Common myeloid progenitor, CD34-positive (primary cell): ENCODE data around the gene OR9A2.

Experiments used
- CTCF ChIA-PET: fragments of 350-600 bp; sonication (Branson Sonifier 250); formaldehyde crosslinking; loops from one replicate; lab custom pipeline; 2021; ENCODE audit warnings: antibody characterized with exemption; lab: Charles Lee
- POLR2A ChIA-PET: fragments of 350-600 bp; sonication (Branson Sonifier 250); formaldehyde crosslinking; loops from one replicate; lab custom pipeline; 2021; ENCODE audit warnings: antibody characterized with exemption; lab: Charles Lee
- DNase-seq, 3 donors: peaks; one replicate each; pipeline versions ENCODE4 v3.0.0 to v3.0.0-alpha.2; 2013
- H3K27ac ChIP-seq, 2 experiments: 1 replicate in 1 of 2; 2 replicates in 1 of 2; pipeline ENCODE4 v1.7.0; 2013; ENCODE audit warnings: inconsistent platforms in 2 of 2, low read length in 2 of 2, mild to moderate bottlenecking in 2 of 2, low read depth in 1 of 2, moderate library complexity in 1 of 2; ENCODE audit not compliant: severe bottlenecking in 2 of 2, insufficient read depth in 1 of 2, poor library complexity in 1 of 2
- H3K27me3 ChIP-seq, 5 experiments: replicated peaks in 2 of 5; 1 replicate in 3 of 5; 2 replicates in 2 of 5; pipeline versions ENCODE4 v1.6.1 to v1.7.0; 2013; ENCODE audit warnings: low read length in 4 of 5, mild to moderate bottlenecking in 2 of 5, moderate library complexity in 2 of 5, inconsistent platforms in 1 of 5; ENCODE audit not compliant: insufficient read depth in 5 of 5, control insufficient read depth in 4 of 5
- H3K36me3 ChIP-seq, 4 experiments: 1 replicate in 2 of 4; 2 replicates in 2 of 4; pipeline versions ENCODE4 v1.6.1 to v1.7.0; 2013; ENCODE audit warnings: low read length in 3 of 4, control low read depth in 1 of 4, mild to moderate bottlenecking in 1 of 4; ENCODE audit not compliant: control insufficient read depth in 4 of 4, insufficient read depth in 4 of 4
- H3K4me1 ChIP-seq, 4 experiments: 1 replicate in 3 of 4; 2 replicates in 1 of 4; pipeline versions ENCODE4 v1.6.1 to v1.7.1; 2013; ENCODE audit warnings: low read length in 3 of 4, mild to moderate bottlenecking in 3 of 4, control low read depth in 1 of 4, inconsistent platforms in 1 of 4, moderate library complexity in 1 of 4; ENCODE audit not compliant: control insufficient read depth in 4 of 4, insufficient read depth in 4 of 4; ENCODE audit errors: control extremely low read depth in 1 of 4
- H3K4me3 ChIP-seq, 7 experiments: 1 replicate in 4 of 7; 2 replicates in 3 of 7; pipeline versions ENCODE4 v1.5.1 to v1.7.0; 2013; ENCODE audit warnings: mild to moderate bottlenecking in 7 of 7, low read length in 6 of 7, moderate library complexity in 6 of 7, inconsistent platforms in 2 of 7, low read depth in 2 of 7, control low read depth in 1 of 7; ENCODE audit not compliant: insufficient read depth in 4 of 7, control insufficient read depth in 1 of 7; ENCODE audit errors: extremely low read depth in 1 of 7
- H3K9me3 ChIP-seq, 5 experiments: 1 replicate in 4 of 5; 2 replicates in 1 of 5; pipeline versions ENCODE4 v1.6.1 to v1.7.1; 2013; ENCODE audit warnings: low read length in 4 of 5, mild to moderate bottlenecking in 2 of 5, inconsistent platforms in 1 of 5, low read depth in 1 of 5, moderate library complexity in 1 of 5; ENCODE audit not compliant: control insufficient read depth in 4 of 5, insufficient read depth in 2 of 5; ENCODE audit errors: control extremely low read depth in 1 of 5
- WGBS: methylation state at CpG from one replicate; pipeline ENCODE4 v1.1.5; 2013; ENCODE audit not compliant: insufficient coverage; 5-methylcytosine and 5-hydroxymethylcytosine counted together

OR9A2 gene

GRCh38 chr7:143002898-143003297 is 24.0 kb downstream of the OR9A2 start:
- POLR2A ChIA-PET = interaction anchor here (0.6 kb wide), 1 partner anchor 222 kb away, joined by 3 read pairs; no protein-coding TSS in a partner anchor

DNA sequence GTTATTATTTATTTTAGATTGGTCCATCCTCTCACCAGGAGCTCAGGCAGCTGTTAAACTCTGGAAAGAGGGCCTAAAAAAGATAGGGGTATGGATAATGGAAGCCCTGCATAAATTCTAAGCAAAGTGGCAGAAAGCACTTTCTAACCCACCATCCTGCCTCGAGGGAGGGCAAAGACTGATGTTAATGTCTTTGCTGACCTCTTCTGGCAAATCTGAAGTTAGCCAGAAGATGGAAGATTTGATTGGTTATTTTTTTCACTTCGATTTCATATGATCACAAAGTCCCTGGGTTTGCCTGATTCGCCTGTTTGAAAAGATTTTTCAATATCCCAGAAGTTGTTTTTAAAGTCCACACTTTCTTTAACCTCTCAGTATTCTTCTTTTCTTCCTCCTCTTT is 24.8 kb downstream of the OR9A2 start:
- Histone ChIP-seq H3K9me3 (no peaks in the 10 kb centered on the region), H3K4me3 (no peak overlapping the region), H3K27me3 (no peaks in the 10 kb centered on the region), H3K4me1 (peaks cover 0 to 18% (median 3%) of the 10 kb centered on the region in 4 experiments), H3K36me3 (no peaks in the 10 kb centered on the region), H3K27ac (no peak overlapping the region)
- CTCF ChIA-PET = interaction anchor here (0.9 to 21.3 kb wide), 31 partner anchors 9 to 663 kb away, joined by 3 to 326 read pairs (median 4); partner anchors contain the start of genes EPHB6 and TAS2R40
- POLR2A ChIA-PET = no interaction called here
- peak; percentile 54 to 62 (median 58) for DNase-seq
- 44% methylated on average over 2 of the region's 3 CpGs for WGBS

More at GRCh38 chr7:143002898-143003297, 24.0 kb downstream of the OR9A2 start:
- CTCF ChIA-PET = interaction anchor here (0.6 to 21.3 kb wide), 32 partner anchors 8 to 706 kb away, joined by 3 to 326 read pairs (median 4); partner anchors contain the start of genes EPHB6, OR9A2 and TAS2R40
- no peak overlapping the region for H3K27ac ChIP-seq
- no peaks in the 10 kb centered on the region for H3K36me3 ChIP-seq
- no peaks in the 10 kb centered on the region for H3K9me3 ChIP-seq
- peak overlapping the region in 4 of 7 experiments; percentile 14 to 76 (median 52) for H3K4me3 ChIP-seq
- WGBS = 90% methylated on average over 5 of the region's 5 CpGs
- no peaks in the 10 kb centered on the region for H3K27me3 ChIP-seq
- no peak for DNase-seq
- H3K4me1 ChIP-seq = peaks cover 0 to 18% (median 3%) of the 10 kb centered on the region in 4 experiments

GRCh38 chr7:143000648-143001047 is 26.3 kb downstream of the OR9A2 start:
- Histone ChIP-seq H3K27me3 (no peaks in the 10 kb centered on the region), H3K9me3 (no peaks in the 10 kb centered on the region), H3K27ac (no peak overlapping the region), H3K4me3 (no peak overlapping the region), H3K4me1 (peaks cover 0 to 13% (median under 1%) of the 10 kb centered on the region in 4 experiments), H3K36me3 (no peaks in the 10 kb centered on the region)
- ChIA-PET CTCF (interaction anchor here (0.9 to 21.3 kb wide), 11 partner anchors 10 to 375 kb away, joined by 3 to 326 read pairs (median 4); partner anchors contain the start of gene TAS2R40), POLR2A (no interaction called here)
- no peak for DNase-seq
- no CpG with 5 or more reads among the region's 2 CpGs for WGBS

- ChIA-PET CTCF (interaction anchor here (0.7 to 8.6 kb wide), 7 partner anchors 10 to 215 kb away, joined by 3 to 59 read pairs (median 6); partner anchors contain the start of gene EPHB6), POLR2A (no interaction called here)
Measured at GRCh38 chr7:142999793-143000192, 27.1 kb downstream of the OR9A2 start.

GRCh38 chr7:142998966-142999365 is 28.0 kb downstream of the OR9A2 start:
- H3K36me3 ChIP-seq = no peaks in the 10 kb centered on the region
- H3K4me3 ChIP-seq = no peak overlapping the region
- no peaks in the 10 kb centered on the region for H3K9me3 ChIP-seq
- H3K27ac ChIP-seq = no peak overlapping the region
- no peak for DNase-seq
- 100% methylated on average over 3 of the region's 6 CpGs for WGBS
- no peaks in the 10 kb centered on the region for H3K27me3 ChIP-seq
- H3K4me1 ChIP-seq = peaks cover 0 to 9% (median under 1%) of the 10 kb centered on the region in 4 experiments
- CTCF ChIA-PET = interaction anchor here (0.7 to 8.6 kb wide), 7 partner anchors 11 to 216 kb away, joined by 3 to 59 read pairs (median 6); partner anchors contain the start of gene EPHB6
- POLR2A ChIA-PET = interaction anchor here (0.5 kb wide), 1 partner anchor 317 kb away, joined by 3 read pairs; no protein-coding TSS in a partner anchor

More at GRCh38 chr7:142999793-143000192, 27.1 kb downstream of the OR9A2 start:
- Histone ChIP-seq H3K4me1 (peaks cover 0 to 9% (median under 1%) of the 10 kb centered on the region in 4 experiments), H3K9me3 (no peaks in the 10 kb centered on the region), H3K36me3 (no peaks in the 10 kb centered on the region), H3K27me3 (no peaks in the 10 kb centered on the region), H3K27ac (no peak overlapping the region), H3K4me3 (no peak overlapping the region)
- DNase-seq = no peak

DNA sequence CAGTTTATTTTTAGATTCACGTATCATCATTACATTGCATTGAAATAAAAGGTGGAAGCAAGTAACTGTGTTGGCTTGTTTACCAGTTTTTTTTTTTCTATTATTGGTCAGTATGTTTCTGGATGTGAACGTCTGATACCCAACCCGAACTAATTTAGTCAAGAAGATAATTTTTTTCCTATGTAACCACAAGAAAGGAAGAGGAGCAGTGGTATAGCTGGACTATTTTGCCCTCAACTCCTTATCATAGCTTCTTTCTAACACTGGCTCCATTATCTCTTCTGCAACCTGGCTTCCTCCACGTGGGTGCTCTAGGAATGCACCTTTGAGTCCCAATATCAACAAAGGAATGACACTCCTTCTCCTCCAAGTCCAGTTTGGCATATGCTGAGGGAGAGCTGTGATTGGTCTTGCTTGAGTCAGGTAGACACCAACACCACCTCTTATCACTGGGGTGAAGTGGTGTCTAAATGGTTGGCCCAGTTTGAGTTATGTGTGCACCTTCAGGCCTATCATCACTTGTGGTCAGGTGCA is 29.4 kb downstream of the OR9A2 start:
- WGBS = 83% methylated on average over 1 of the region's 4 CpGs
- H3K27me3 ChIP-seq = no peaks in the 10 kb centered on the region
- ChIA-PET CTCF (interaction anchor here (0.9 kb wide), 1 partner anchor 55 kb away, joined by 3 read pairs; no protein-coding TSS in a partner anchor), POLR2A (interaction anchor here (0.8 kb wide), 1 partner anchor 186 kb away, joined by 4 read pairs; the partner anchor contains the start of gene TAS2R39)
- no peaks in the 10 kb centered on the region for H3K9me3 ChIP-seq
- H3K4me3 ChIP-seq = no peak overlapping the region
- DNase-seq = peak in 1 of 3 donors; percentile 25
- H3K4me1 ChIP-seq = no peaks in the 10 kb centered on the region
- no peak overlapping the region for H3K27ac ChIP-seq
- no peaks in the 10 kb centered on the region for H3K36me3 ChIP-seq

GRCh38 chr7:142992427-142992826 is 34.5 kb downstream of the OR9A2 start:
- no peaks in the 10 kb centered on the region for H3K9me3 ChIP-seq
- WGBS = 80% methylated on average over 1 of the region's 3 CpGs
- no peaks in the 10 kb centered on the region for H3K27me3 ChIP-seq
- no peak overlapping the region for H3K4me3 ChIP-seq
- H3K27ac ChIP-seq = no peak overlapping the region
- DNase-seq = no peak
- no peaks in the 10 kb centered on the region for H3K4me1 ChIP-seq
- POLR2A ChIA-PET = no interaction called here
- no peaks in the 10 kb centered on the region for H3K36me3 ChIP-seq
- CTCF ChIA-PET = interaction anchor here (0.8 to 2.4 kb wide), 5 partner anchors 9 to 223 kb away, joined by 3 to 8 read pairs (median 4); no protein-coding TSS in a partner anchor
